ENCODE measurements around the gene RABGAP1. TPM values are rescaled to one million over a fixed set of nuclear protein-coding genes. Genes with fewer than 3 reads are reported as not detected.

The RABGAP1 gene
- total RNA-seq, 2 donors from 2014 or later, result 26.3 to 30.8 TPM

DNA sequence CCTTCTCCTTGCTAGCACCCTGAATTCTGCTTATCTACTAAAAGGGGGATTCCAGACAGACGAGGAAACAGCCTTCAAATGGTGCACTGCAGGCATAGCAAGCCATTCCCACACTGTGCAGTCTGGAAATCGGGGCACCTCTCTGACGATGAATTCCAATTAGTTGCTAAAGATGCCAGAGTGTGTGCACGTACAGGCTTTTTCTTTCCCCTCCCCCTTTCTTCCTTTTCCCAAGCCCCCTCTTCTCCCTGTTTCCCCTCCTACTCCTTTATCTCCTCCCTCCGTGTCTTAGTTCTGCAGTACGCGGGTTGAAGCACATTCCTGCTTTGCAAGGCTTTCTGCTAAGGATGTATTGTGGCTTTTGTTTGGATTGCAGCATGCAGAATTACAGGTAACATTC lies 92.5 kb downstream of the RABGAP1 start, which contains the start of gene GPR21:
TSS of gene GPR21 (plus strand) at position 316 of the 400 bp plus-strand sequence. CDS start 900 bp downstream, outside the sequence.
- Histone ChIP-seq H3K4me3 (peak within 1 kb of the TSS; percentile 11 to 35), H3K27me3 (no peaks in the 10 kb centered on the region), H3K4me1 (peaks cover 0 to 7% of the 10 kb centered on the region in 2 donors), H3K27ac (peak within 1 kb of the TSS; percentile 15 to 24), H3K36me3 (peaks cover 7% of the 10 kb centered on the region), H3K9me3 (no peaks in the 10 kb centered on the region)
- TF ChIP-seq, protein P1, sequence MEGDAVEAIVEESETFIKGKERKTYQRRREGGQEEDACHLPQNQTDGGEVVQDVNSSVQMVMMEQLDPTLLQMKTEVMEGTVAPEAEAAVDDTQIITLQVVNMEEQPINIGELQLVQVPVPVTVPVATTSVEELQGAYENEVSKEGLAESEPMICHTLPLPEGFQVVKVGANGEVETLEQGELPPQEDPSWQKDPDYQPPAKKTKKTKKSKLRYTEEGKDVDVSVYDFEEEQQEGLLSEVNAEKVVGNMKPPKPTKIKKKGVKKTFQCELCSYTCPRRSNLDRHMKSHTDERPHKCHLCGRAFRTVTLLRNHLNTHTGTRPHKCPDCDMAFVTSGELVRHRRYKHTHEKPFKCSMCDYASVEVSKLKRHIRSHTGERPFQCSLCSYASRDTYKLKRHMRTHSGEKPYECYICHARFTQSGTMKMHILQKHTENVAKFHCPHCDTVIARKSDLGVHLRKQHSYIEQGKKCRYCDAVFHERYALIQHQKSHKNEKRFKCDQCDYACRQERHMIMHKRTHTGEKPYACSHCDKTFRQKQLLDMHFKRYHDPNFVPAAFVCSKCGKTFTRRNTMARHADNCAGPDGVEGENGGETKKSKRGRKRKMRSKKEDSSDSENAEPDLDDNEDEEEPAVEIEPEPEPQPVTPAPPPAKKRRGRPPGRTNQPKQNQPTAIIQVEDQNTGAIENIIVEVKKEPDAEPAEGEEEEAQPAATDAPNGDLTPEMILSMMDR (IDR thresholded peaks at IDR 0.05), result no peak
- DNase-seq (ENCODE audit: low spot score), result no peak

GRCh38 chr9:123033864-123034601 lies 93.2 kb downstream of the RABGAP1 start:
- H3K9me3 ChIP-seq, result no peaks in the 10 kb centered on the region
- peaks cover 0 to 7% of the 10 kb centered on the region in 2 donors for H3K4me1 ChIP-seq
- H3K27me3 ChIP-seq, result no peaks in the 10 kb centered on the region
- DNase-seq (ENCODE audit: low spot score), result no peak
- TF ChIP-seq, protein P1 (IDR thresholded peaks at IDR 0.05), result no peak
- H3K27ac ChIP-seq, result peak overlapping the region; percentile 15 to 24
- peak overlapping the region; percentile 11 to 35 for H3K4me3 ChIP-seq
- H3K36me3 ChIP-seq, result peaks cover 7% of the 10 kb centered on the region

DNA sequence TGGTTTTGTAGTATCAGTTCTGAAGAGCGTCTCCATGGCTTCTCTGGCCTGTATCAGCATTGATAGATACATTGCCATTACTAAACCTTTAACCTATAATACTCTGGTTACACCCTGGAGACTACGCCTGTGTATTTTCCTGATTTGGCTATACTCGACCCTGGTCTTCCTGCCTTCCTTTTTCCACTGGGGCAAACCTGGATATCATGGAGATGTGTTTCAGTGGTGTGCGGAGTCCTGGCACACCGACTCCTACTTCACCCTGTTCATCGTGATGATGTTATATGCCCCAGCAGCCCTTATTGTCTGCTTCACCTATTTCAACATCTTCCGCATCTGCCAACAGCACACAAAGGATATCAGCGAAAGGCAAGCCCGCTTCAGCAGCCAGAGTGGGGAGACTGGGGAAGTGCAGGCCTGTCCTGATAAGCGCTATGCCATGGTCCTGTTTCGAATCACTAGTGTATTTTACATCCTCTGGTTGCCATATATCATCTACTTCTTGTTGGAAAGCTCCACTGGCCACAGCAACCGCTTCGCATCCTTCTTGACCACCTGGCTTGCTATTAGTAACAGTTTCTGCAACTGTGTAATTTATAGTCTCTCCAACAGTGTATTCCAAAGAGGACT lies 94.2 kb downstream of the RABGAP1 start:
- Histone ChIP-seq H3K4me3 (peak overlapping the region; percentile 18 to 35), H3K27ac (peak overlapping the region; percentile 15 to 46), H3K4me1 (peaks cover 0 to 13% of the 10 kb centered on the region in 2 donors), H3K27me3 (no peaks in the 10 kb centered on the region), H3K36me3 (peaks cover under 1% of the 10 kb centered on the region), H3K9me3 (no peaks in the 10 kb centered on the region)
- TF ChIP-seq, protein P1 (IDR thresholded peaks at IDR 0.05), result no peak
- DNase-seq (ENCODE audit: low spot score), result no peak

- TF ChIP-seq, protein P1 (IDR thresholded peaks at IDR 0.05), result no peak
- Histone ChIP-seq H3K27me3 (no peaks in the 10 kb centered on the region), H3K36me3 (no peaks in the 10 kb centered on the region), H3K4me1 (peaks cover 0 to 13% of the 10 kb centered on the region in 2 donors), H3K4me3 (no peak overlapping the region), H3K27ac (peak overlapping the region in 1 of 2 donors; percentile 46), H3K9me3 (no peaks in the 10 kb centered on the region)
- no peak for DNase-seq (ENCODE audit: low spot score)
Observed at GRCh38 chr9:123035791-123036190, 95.0 kb downstream of the RABGAP1 start.

DNA sequence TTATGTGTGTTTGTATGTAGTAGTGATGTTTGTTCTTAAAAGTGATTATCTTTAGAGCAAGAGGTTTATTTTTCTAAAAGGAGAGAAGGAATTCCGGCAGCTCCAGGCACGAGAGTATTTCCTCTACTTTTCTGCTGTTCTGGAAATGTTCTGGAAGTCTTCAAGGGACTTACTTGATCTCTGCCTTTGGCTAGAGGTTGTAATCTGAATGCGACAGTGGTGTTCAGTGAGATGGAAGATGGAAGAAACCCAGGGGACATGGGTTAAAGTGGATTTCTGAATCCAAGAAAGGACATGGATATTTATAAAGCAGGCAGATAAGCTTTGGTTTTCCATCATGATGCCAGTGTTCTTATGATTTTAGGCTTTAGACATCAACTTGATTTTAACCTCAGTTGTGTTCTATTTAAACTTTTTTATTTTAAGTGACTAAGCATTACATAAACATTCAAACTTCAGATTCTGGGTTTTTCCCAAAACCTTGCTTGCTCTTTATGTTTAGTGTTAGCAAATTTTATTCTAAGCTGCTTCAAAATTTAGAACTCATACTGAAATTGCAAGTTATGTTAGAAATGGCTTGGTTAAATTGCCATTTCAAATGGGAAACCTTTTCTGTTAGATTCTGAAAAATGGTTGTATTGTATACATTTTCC lies 96.2 kb downstream of the RABGAP1 start:
- no peak overlapping the region for H3K4me3 ChIP-seq
- no peak for DNase-seq (ENCODE audit: low spot score)
- no peaks in the 10 kb centered on the region for H3K9me3 ChIP-seq
- peaks cover 0 to 13% of the 10 kb centered on the region in 2 donors for H3K4me1 ChIP-seq
- H3K27me3 ChIP-seq, result no peaks in the 10 kb centered on the region
- H3K36me3 ChIP-seq, result no peaks in the 10 kb centered on the region
- TF ChIP-seq, protein P1 (IDR thresholded peaks at IDR 0.05), result no peak
- H3K27ac ChIP-seq, result peak overlapping the region; percentile 2 to 46

Data from right atrium auricular region (tissue), 2 donors.